Measurements from ENCODE around the gene DPM1. TPM values are rescaled to one million over a fixed set of nuclear protein-coding genes. Genes with fewer than 3 reads are reported as not detected.
A peak's percentile ranks its signal among the peaks of the same experiment; 100 is the strongest.

Gene DPM1
- total and polyA plus RNA-seq, 12 donors: 29.4 to 52.8 (median 48.0) TPM

GRCh38 chr20:50968289-50968688 lies 10.0 kb upstream of the DPM1 start:
- no peak for DNase-seq
- no peak for ATAC-seq
- Histone ChIP-seq H3K27me3 (no peaks in the 10 kb centered on the region), H3K4me3 (no peak overlapping the region), H3K9me3 (no peaks in the 10 kb centered on the region), H3K36me3 (no peaks in the 10 kb centered on the region), H3K27ac (no peak overlapping the region), H3K4me1 (no peaks in the 10 kb centered on the region)
- 66% methylated on average over 9 of the region's 9 CpGs for WGBS, 2 donors
- intact Hi-C loops (cut with DNase I): no loop called here
- TF ChIP-seq CTCF (IDR thresholded peaks at IDR 0.05): no peak

GRCh38 chr20:50967586-50967985 lies 9.3 kb upstream of the DPM1 start:
- DNase-seq (no peak), ATAC-seq (no peak)
- H3K9me3 ChIP-seq: no peaks in the 10 kb centered on the region
- H3K36me3 ChIP-seq: peaks cover 0 to 3% (median 0%) of the 10 kb centered on the region in 9 donors
- intact Hi-C loops (cut with DNase I): no loop called here
- no peak overlapping the region for H3K27ac ChIP-seq
- no peaks in the 10 kb centered on the region for H3K4me1 ChIP-seq
- H3K27me3 ChIP-seq: no peaks in the 10 kb centered on the region
- TF ChIP-seq CTCF (IDR thresholded peaks at IDR 0.05): no peak
- 32 to 47% methylated on average over 7 of the region's 7 CpGs for WGBS, 2 donors
- H3K4me3 ChIP-seq: no peak overlapping the region

- no peak for DNase-seq
- intact Hi-C loops (cut with DNase I): loop anchor here in 2 of 10 donors (2.0 to 5.0 kb wide), 3 partner anchors 29 to 167 kb away; partner anchors contain the start of genes ADNP (in 1 of the 2) and BCAS4 (in 1 of the 2)
- TF ChIP-seq CTCF (IDR thresholded peaks at IDR 0.05): no peak
- Histone ChIP-seq H3K36me3 (peaks cover 0 to 30% (median 0%) of the 10 kb centered on the region in 9 donors), H3K27ac (peak overlapping the region in 4 of 10 donors; percentile 91 to 94 (median 93)), H3K9me3 (peaks cover 0 to 3% (median 0%) of the 10 kb centered on the region in 11 donors), H3K27me3 (no peaks in the 10 kb centered on the region), H3K4me1 (peaks cover 9 to 57% (median 45%) of the 10 kb centered on the region in 9 donors), H3K4me3 (peak overlapping the region; percentile 77 to 100 (median 90))
- peak in 1 of 8 donors; percentile 55 for ATAC-seq
- WGBS, 2 donors: 48 to 59% methylated on average over 25 of the region's 25 CpGs
Observed at GRCh38 chr20:50959543-50960126, 1.3 kb upstream of the DPM1 start.

GRCh38 chr20:50958615-50959542 lies 547 bp upstream of the DPM1 start, which contains the start of gene MOCS3:
Gene MOCS3, plus strand, starts transcription at chr20:50958818. Its CDS starts 25 bp downstream, at chr20:50958843.
- TF ChIP-seq CTCF (IDR thresholded peaks at IDR 0.05): peak in 2 of 9 donors; percentile 8 to 19
- Histone ChIP-seq H3K36me3 (peaks cover 0 to 37% (median 4%) of the 10 kb centered on the region in 9 donors), H3K27ac (peak within 1 kb of the TSS; percentile 83 to 97 (median 93)), H3K27me3 (no peaks in the 10 kb centered on the region), H3K4me1 (peaks cover 9 to 60% (median 45%) of the 10 kb centered on the region in 9 donors), H3K9me3 (peaks cover 0 to 3% (median 0%) of the 10 kb centered on the region in 11 donors), H3K4me3 (peak within 1 kb of the TSS; percentile 77 to 100 (median 90))
- ATAC-seq (peak; percentile 84 to 93 (median 88)), DNase-seq (peak; percentile 72 to 90)
- intact Hi-C loops (cut with DNase I): loop anchor here in 3 of 10 donors (1.0 to 5.0 kb wide), 4 partner anchors 28 to 167 kb away; partner anchors contain the start of genes ADNP (in 3 of the 3) and BCAS4 (in 1 of the 3)
- WGBS, 2 donors: 1 to 2% methylated on average over 67 of the region's 67 CpGs
